Omental fat pad (tissue), 4 donors: ENCODE measurements around the gene SNRPA. TPM values are rescaled to one million over a fixed set of nuclear protein-coding genes. Genes with fewer than 3 reads are reported as not detected.
"Not testable (repeated sequence)": the region's sequence is repeated elsewhere in the genome, so short reads cannot be mapped to it uniquely, and the experiment has no call there.

ENCODE experiments used
- ATAC-seq: fragments of 150-250 bp; one replicate; pipeline ENCODE4 v1.9.1; 2016; ENCODE audit warnings: mild to moderate bottlenecking, moderate library complexity; ENCODE audit not compliant: low FRiP score
- DNase-seq: peaks from one replicate; pipeline ENCODE4 v3.0.0-alpha.2; 2019; ENCODE audit warnings: low spot score
- CTCF ChIP-seq, 3 donors: fragments of 450-650 bp; IDR thresholded peaks; one replicate each; pipeline ENCODE4 v1.5.1; 2016 to 2017; ENCODE audit warnings: antibody characterized with exemption in 3 of 3, mild to moderate bottlenecking in 3 of 3, moderate library complexity in 2 of 3
- total RNA-seq, 4 donors: library from RNA; depleted of rRNA; stranded (reverse); fragments of >200 nt; gene quantifications; one replicate each; pipeline ENCODE4 v1.1.0, GENCODE V29; 2016

Gene SNRPA
- total RNA-seq, 4 donors from 2014 or later = 34.8 to 46.8 (median 41.0) TPM

- no peak for ATAC-seq
- TF ChIP-seq CTCF (IDR thresholded peaks at IDR 0.05) = no peak
- no peak for DNase-seq
Measured at GRCh38 chr19:40768869-40769268, 17.9 kb downstream of the SNRPA start.

GRCh38 chr19:40771101-40771862, 20.3 kb downstream of the SNRPA start:
- ATAC-seq, DNase-seq: not testable (repeated sequence)

- DNase-seq (no peak), ATAC-seq (no peak)
- TF ChIP-seq CTCF (IDR thresholded peaks at IDR 0.05) = no peak
Measured at GRCh38 chr19:40774916-40775631, 24.1 kb downstream of the SNRPA start, which contains the start of gene MIA. MIA (plus strand) TSS chr19:40775521; CDS start chr19:40775543, 22 bp downstream.

GRCh38 chr19:40775632-40776022, 24.6 kb downstream of the SNRPA start:
- no peak for TF ChIP-seq CTCF (IDR thresholded peaks at IDR 0.05)
- ATAC-seq (no peak), DNase-seq (no peak)

GRCh38 chr19:40776364-40776763, 25.4 kb downstream of the SNRPA start:
- no peak for TF ChIP-seq CTCF (IDR thresholded peaks at IDR 0.05)
- ATAC-seq (no peak), DNase-seq (no peak)

GRCh38 chr19:40776932-40777644, 26.1 kb downstream of the SNRPA start:
- ATAC-seq (peak; percentile 87), DNase-seq (peak; percentile 97)
- no peak for TF ChIP-seq CTCF (IDR thresholded peaks at IDR 0.05)

GRCh38 chr19:40777645-40777936, 26.6 kb downstream of the SNRPA start:
- no peak for TF ChIP-seq CTCF (IDR thresholded peaks at IDR 0.05)
- DNase-seq (no peak), ATAC-seq (no peak)
